Kasumi-1 (cell line): ENCODE data around the gene OR4C3.
"Not testable (repeated sequence)": the region's sequence is repeated elsewhere in the genome, so short reads cannot be mapped to it uniquely, and the experiment has no call there.

Source experiments
- DNase-seq, 2 experiments: peaks; one replicate each; lab custom pipeline; 2025; lab: John Stamatoyannopoulos, UW

Gene OR4C3

GRCh38 chr11:48324620-48325019 is at the start of gene OR4C3:
Gene OR4C3 (plus strand): TSS chr11:48324920. CDS start chr11:48325022, 102 bp downstream.
- not testable (repeated sequence) for DNase-seq

DNA sequence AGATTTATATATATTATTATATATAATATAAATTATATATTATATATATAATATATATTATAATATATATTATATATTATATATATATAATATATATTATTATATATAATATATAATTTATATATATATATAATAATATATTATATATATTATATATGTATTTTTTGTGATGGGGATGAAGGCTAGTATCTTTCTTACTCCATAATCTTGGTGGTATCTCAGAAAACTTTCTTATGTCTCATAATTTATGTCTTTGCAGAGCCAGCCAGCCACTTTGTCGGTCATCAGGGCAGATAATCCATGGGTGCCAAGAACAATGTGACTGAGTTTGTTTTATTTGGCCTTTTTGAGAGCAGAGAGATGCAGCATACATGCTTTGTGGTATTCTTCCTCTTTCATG is 18.8 kb upstream of the OR4C3 start, which contains the start of gene OR4S1:
OR4S1 (plus strand) TSS at position 301 of the 400 bp plus-strand sequence; CDS start at position 301, 0 bp downstream.
- DNase-seq, result no peak

GRCh38 chr11:48307760-48308386 is 16.8 kb upstream of the OR4C3 start:
- peak; percentile 77 for DNase-seq

GRCh38 chr11:48313590-48313989 is 11.1 kb upstream of the OR4C3 start:
- not testable (repeated sequence) for DNase-seq

- not testable (repeated sequence) for DNase-seq
Observed at GRCh38 chr11:48319813-48320212, 4.9 kb upstream of the OR4C3 start.

DNA sequence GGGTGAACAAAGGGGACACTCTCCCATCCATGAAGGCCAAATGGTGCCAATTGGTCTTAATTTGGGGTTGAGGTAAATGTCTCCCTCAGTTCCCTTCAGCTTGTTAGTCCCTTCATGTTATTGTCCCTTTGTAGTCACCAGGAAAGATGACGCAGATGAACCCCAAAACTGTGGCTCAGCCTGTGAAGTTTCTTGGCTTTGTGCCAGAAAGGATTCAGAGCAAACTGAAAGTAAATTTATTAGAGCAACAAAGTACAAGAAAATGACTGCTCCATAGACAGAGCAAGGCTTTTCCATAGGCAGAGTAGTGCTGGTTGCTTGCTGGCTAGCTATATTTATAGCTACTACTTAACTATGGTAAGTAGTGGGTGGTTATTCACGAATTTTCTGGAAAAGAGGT is 16.7 kb downstream of the OR4C3 start:
- DNase-seq, result no peak

GRCh38 chr11:48342505-48342904 is 17.8 kb downstream of the OR4C3 start:
- not testable (repeated sequence) for DNase-seq

GRCh38 chr11:48346286-48346685 is 21.6 kb downstream of the OR4C3 start:
- DNase-seq, result not testable (repeated sequence)

- no peak for DNase-seq
Observed at GRCh38 chr11:48354013-48354412, 29.3 kb downstream of the OR4C3 start.

DNA sequence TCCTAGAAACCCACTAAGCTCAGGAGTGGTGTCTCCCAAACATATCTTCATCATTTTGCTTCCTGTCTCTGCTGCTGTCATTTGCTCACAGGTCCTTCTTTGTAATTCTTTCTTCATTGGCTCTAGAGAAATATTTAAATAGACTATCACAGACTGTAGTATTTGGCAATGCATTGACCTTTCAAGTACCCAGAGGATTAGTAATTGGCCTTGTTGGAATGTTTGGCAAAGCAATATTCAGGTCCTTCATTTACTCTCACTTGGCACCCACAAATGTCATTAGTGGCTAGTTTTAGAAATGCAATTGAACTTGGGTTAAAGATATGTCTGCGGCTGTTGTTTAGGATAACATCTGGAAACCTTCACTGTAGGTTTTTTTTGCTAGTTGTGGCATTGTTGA is 30.0 kb downstream of the OR4C3 start:
- DNase-seq, result no peak

DNA sequence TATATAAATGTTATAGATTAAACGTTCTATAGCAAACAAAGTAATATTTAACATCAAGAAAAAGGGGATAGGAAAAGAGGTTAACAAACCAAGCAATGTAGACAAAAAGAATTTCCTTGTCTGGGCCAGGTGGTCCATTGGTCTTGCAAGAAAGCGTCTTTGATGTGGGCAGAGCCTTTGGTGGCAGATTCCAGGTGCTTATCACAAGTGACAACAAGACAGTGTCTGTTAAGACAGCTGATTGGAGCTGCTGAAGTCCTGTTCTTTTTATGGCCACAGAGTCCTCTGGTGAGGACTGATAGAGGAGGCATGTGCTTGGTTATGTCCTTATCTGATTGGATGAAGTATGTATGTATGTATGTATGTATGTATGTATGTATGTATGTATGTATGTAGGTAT is 36.6 kb downstream of the OR4C3 start:
- DNase-seq, result not testable (repeated sequence)

- no peak for DNase-seq
Observed at GRCh38 chr11:48366365-48366764, 41.6 kb downstream of the OR4C3 start, which contains the start of gene OR4C5. Gene OR4C5 (minus strand): TSS chr11:48366465. CDS start chr11:48366465, 0 bp downstream.
